K562 (cell line): Measurements from ENCODE around the gene PTPN18. TPM values are rescaled to one million over a fixed set of nuclear protein-coding genes. Genes with fewer than 3 reads are reported as not detected.

Experiments used
- GTF2A2 ChIP-seq: IDR thresholded peaks from 2 replicates; pipeline ENCODE4 v1.6.1; 2016; ENCODE audit warnings: mild to moderate bottlenecking, missing genetic modification characterization, missing compliant biosample characterization
- HIVEP1 ChIP-seq: fragments of 250-450 bp; sonication (Bioruptor Pico); IDR thresholded peaks from 2 replicates; pipeline ENCODE4 v1.4.0; 2020; ENCODE audit warnings: mild to moderate bottlenecking
- HLTF ChIP-seq: fragments of 450-650 bp; IDR thresholded peaks from 2 replicates; pipeline ENCODE4 v1.6.1; 2016
- HOXB6 ChIP-seq: fragments of 250-450 bp; sonication (Bioruptor Pico); IDR thresholded peaks from 2 replicates; pipeline ENCODE4 v1.5.1; 2022; ENCODE audit warnings: mild to moderate bottlenecking, borderline replicate concordance
- MCM7 ChIP-seq, 2 experiments: fragments of 450-650 bp; IDR thresholded peaks; 2 replicates each; pipeline ENCODE4 v1.6.1; 2016 to 2018
- MYBL2 ChIP-seq, 2 experiments: fragments of 450-650 bp in 1 of 2; sonication (generic) in 1 of 2; formaldehyde crosslinking in 1 of 2; IDR thresholded peaks; 2 replicates each; pipeline versions ENCODE4 v1.6.1 to v1.8.1; 2017 to 2022; ENCODE audit warnings: borderline replicate concordance in 1 of 2, inconsistent platforms in 1 of 2, low read depth in 1 of 2, mild to moderate bottlenecking in 1 of 2, missing genetic modification reagents in 1 of 2, moderate library complexity in 1 of 2
- NFE2L1 ChIP-seq: fragments of 450-650 bp; IDR thresholded peaks from 2 replicates; pipeline ENCODE4 v1.6.1; 2016; ENCODE audit warnings: missing genetic modification characterization, low read depth, mild to moderate bottlenecking, missing compliant biosample characterization, moderate library complexity, borderline replicate concordance
- TFAM ChIP-seq: fragments of 250-450 bp; sonication (Bioruptor Pico); conservative IDR thresholded peaks from 2 replicates; pipeline ENCODE4 v1.5.0; 2021; ENCODE audit warnings: mild to moderate bottlenecking, moderate library complexity
- ZNF24 ChIP-seq: fragments of 450-650 bp; IDR thresholded peaks from 2 replicates; pipeline ENCODE4 v1.6.1; 2016
- ZNF444 ChIP-seq: fragments of 250-450 bp; sonication (Bioruptor Pico); IDR thresholded peaks from 2 replicates; pipeline ENCODE4 v1.4.0; 2020; ENCODE audit warnings: mild to moderate bottlenecking, moderate library complexity
- ZSCAN32 ChIP-seq: fragments of 450-650 bp; formaldehyde crosslinking; IDR thresholded peaks from 2 replicates; pipeline ENCODE4 v1.4.0; 2020; ENCODE audit warnings: mild to moderate bottlenecking, moderate library complexity
- polyA plus RNA-seq, 8 experiments: library from polyadenylated mRNA; depleted of rRNA in 4 of 8; stranded (reverse) in 5 of 8; unstranded in 3 of 8; fragments of >200 nt; fragmentation: Nextera tagmentation in 2 of 8; fragmentation: Illumina TruSeq in 1 of 8; extraction: Ambion mirVana in 2 of 8; extraction: Trizol in 1 of 8; gene quantifications; 2 replicates each; pipeline versions ENCODE4 v1.2.1 to v1.2.3, GENCODE V29; 2011 to 2014; ENCODE audit warnings: inconsistent platforms in 1 of 8, missing spikeins in 1 of 8
- total RNA-seq, 7 experiments: library from RNA; depleted of rRNA in 6 of 7; stranded (reverse); fragments of >200 nt in 6 of 7; fragmentation: Illumina TruSeq in 2 of 7; extraction: Trizol in 2 of 7; gene quantifications; 2 replicates each; pipeline versions ENCODE4 v1.2.1 to v1.2.3, GENCODE V29; 2011 to 2021; ENCODE audit warnings: low replicate concordance in 1 of 7
- TF ChIP-seq, protein P1 (sequence below): fragments of 450-650 bp; formaldehyde crosslinking; conservative IDR thresholded peaks from 2 replicates; pipeline ENCODE4 v1.4.0; 2022; ENCODE audit warnings: mild to moderate bottlenecking, missing genetic modification characterization
- TF ChIP-seq, protein P2 (sequence below): sonication (generic); formaldehyde crosslinking; IDR thresholded peaks from 2 replicates; pipeline ENCODE4 v1.8.0; 2023; ENCODE audit warnings: mild to moderate bottlenecking, missing genetic modification reagents
- TF ChIP-seq, protein P3 (sequence below), 2 experiments: fragments of 450-650 bp in 1 of 2; sonication (generic) in 1 of 2; formaldehyde crosslinking in 1 of 2; IDR thresholded peaks in 1 of 2; conservative IDR thresholded peaks in 1 of 2; 2 replicates each; pipeline versions ENCODE4 v1.6.1 to v1.8.1; 2016 to 2023; ENCODE audit warnings: mild to moderate bottlenecking in 2 of 2, moderate library complexity in 2 of 2, inconsistent platforms in 1 of 2, missing genetic modification reagents in 1 of 2
- TF ChIP-seq, protein P4 (sequence below): sonication (generic); formaldehyde crosslinking; IDR thresholded peaks from 2 replicates; pipeline ENCODE4 v1.8.0; 2023; ENCODE audit warnings: mild to moderate bottlenecking, missing genetic modification reagents

The PTPN18 gene
- total and polyA plus RNA-seq, 9 of the 15 experiments (the other 6 are each of a cell fraction or from before 2014, with no cell fraction given) = 11.6 to 90.7 (median 49.6) TPM

DNA sequence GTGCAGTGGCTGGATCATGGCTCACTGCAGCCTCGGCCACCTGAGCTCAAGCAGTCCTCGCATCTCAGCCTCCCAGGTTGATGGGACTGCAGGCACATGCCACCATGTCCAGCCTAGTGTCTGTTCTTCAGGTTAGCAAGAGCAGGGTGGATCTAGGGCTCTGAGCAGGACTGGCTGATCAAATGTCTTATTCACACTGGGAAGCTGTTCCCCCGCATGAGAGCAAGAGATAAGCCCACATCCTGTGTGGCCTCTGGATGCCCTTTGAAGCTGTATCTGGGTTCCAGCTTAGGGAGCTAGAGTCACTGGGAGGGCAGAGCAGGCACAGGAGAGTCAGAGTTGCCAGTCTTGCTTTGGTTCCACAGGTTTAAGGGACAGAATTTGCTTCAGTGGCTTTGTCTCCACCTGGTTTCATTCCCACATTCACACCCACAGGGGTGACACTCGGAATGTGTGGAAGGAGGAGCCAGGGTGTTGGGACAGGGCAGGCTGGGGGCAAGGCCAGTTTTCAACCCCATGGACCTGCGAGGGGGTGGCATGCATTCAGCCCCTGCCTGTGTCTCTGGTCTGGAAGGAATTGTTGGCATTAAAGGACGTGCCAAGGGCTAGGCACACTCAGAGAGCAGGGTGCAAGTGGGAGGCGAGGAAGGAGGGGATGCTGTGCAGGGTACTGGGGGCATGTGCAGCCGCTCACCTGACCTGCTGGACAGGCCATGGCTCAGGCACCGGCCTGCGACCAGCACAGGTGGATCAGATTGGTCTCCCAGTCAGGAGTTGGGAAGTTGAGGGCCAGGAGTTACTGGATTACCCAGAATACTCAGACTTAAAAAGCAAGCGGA is 24.5 kb downstream of the PTPN18 start (continued):
- TF ChIP-seq, protein P1, sequence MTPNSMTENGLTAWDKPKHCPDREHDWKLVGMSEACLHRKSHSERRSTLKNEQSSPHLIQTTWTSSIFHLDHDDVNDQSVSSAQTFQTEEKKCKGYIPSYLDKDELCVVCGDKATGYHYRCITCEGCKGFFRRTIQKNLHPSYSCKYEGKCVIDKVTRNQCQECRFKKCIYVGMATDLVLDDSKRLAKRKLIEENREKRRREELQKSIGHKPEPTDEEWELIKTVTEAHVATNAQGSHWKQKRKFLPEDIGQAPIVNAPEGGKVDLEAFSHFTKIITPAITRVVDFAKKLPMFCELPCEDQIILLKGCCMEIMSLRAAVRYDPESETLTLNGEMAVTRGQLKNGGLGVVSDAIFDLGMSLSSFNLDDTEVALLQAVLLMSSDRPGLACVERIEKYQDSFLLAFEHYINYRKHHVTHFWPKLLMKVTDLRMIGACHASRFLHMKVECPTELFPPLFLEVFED (CRISPR knock-in tag) = 0 out of 2 replicates have a peak, but pooled peaks have one; percentile 42
- TF ChIP-seq HOXB6 (CRISPR knock-in tag) = no peak
- TF ChIP-seq ZSCAN32 (CRISPR knock-in tag) = no peak
- no peak for TF ChIP-seq NFE2L1 (tag)
- no peak for TF ChIP-seq ZNF24
- no peak for TF ChIP-seq TFAM
- no peak for TF ChIP-seq ZNF444 (CRISPR knock-in tag)
- TF ChIP-seq GTF2A2 (tag) = no peak
- TF ChIP-seq HLTF = no peak
- TF ChIP-seq MCM7 (IDR thresholded peaks at IDR 0.05) = no peak
- TF ChIP-seq, protein P2, sequence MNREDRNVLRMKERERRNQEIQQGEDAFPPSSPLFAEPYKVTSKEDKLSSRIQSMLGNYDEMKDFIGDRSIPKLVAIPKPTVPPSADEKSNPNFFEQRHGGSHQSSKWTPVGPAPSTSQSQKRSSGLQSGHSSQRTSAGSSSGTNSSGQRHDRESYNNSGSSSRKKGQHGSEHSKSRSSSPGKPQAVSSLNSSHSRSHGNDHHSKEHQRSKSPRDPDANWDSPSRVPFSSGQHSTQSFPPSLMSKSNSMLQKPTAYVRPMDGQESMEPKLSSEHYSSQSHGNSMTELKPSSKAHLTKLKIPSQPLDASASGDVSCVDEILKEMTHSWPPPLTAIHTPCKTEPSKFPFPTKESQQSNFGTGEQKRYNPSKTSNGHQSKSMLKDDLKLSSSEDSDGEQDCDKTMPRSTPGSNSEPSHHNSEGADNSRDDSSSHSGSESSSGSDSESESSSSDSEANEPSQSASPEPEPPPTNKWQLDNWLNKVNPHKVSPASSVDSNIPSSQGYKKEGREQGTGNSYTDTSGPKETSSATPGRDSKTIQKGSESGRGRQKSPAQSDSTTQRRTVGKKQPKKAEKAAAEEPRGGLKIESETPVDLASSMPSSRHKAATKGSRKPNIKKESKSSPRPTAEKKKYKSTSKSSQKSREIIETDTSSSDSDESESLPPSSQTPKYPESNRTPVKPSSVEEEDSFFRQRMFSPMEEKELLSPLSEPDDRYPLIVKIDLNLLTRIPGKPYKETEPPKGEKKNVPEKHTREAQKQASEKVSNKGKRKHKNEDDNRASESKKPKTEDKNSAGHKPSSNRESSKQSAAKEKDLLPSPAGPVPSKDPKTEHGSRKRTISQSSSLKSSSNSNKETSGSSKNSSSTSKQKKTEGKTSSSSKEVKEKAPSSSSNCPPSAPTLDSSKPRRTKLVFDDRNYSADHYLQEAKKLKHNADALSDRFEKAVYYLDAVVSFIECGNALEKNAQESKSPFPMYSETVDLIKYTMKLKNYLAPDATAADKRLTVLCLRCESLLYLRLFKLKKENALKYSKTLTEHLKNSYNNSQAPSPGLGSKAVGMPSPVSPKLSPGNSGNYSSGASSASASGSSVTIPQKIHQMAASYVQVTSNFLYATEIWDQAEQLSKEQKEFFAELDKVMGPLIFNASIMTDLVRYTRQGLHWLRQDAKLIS (CRISPR knock-in tag) = no peak
- no peak for TF ChIP-seq HIVEP1
- no peak for TF ChIP-seq MYBL2 (IDR thresholded peaks at IDR 0.05; ENCODE audit: low read depth)
- TF ChIP-seq MYBL2 (CRISPR knock-in tag; IDR thresholded peaks at IDR 0.05; ENCODE audit: borderline replicate concordance) = no peak
- TF ChIP-seq, protein P3, sequence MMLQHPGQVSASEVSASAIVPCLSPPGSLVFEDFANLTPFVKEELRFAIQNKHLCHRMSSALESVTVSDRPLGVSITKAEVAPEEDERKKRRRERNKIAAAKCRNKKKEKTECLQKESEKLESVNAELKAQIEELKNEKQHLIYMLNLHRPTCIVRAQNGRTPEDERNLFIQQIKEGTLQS (IDR thresholded peaks at IDR 0.05) = no peak
- TF ChIP-seq, protein P3 (CRISPR knock-in tag; conservative IDR thresholded peaks at IDR 0.05) = no peak
- TF ChIP-seq, protein P4, sequence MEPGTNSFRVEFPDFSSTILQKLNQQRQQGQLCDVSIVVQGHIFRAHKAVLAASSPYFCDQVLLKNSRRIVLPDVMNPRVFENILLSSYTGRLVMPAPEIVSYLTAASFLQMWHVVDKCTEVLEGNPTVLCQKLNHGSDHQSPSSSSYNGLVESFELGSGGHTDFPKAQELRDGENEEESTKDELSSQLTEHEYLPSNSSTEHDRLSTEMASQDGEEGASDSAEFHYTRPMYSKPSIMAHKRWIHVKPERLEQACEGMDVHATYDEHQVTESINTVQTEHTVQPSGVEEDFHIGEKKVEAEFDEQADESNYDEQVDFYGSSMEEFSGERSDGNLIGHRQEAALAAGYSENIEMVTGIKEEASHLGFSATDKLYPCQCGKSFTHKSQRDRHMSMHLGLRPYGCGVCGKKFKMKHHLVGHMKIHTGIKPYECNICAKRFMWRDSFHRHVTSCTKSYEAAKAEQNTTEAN = no peak
